GM18951 (cell line): Measurements from ENCODE around the gene TRIM5.
"Not testable (repeated sequence)": the region's sequence is repeated elsewhere in the genome, so short reads cannot be mapped to it uniquely, and the experiment has no call there.

ENCODE experiments used
- POLR2A ChIP-seq: IDR thresholded peaks from 4 replicates; pipeline ENCODE4 v1.6.1; 2011; ENCODE audit warnings: mild to moderate bottlenecking; ENCODE audit not compliant: insufficient read length, insufficient read depth; ENCODE audit errors: extremely low read depth
- in situ Hi-C: fragments of 300-500 bp; cut with MboI; formaldehyde crosslinking; loops from one replicate; pipeline ENCODE4 v1.12.0; 2022; ENCODE audit warnings: low sequenced_read_pairs, mixed read lengths, inconsistent platforms; ENCODE audit not compliant: unreplicated experiment

Gene TRIM5, protein sequence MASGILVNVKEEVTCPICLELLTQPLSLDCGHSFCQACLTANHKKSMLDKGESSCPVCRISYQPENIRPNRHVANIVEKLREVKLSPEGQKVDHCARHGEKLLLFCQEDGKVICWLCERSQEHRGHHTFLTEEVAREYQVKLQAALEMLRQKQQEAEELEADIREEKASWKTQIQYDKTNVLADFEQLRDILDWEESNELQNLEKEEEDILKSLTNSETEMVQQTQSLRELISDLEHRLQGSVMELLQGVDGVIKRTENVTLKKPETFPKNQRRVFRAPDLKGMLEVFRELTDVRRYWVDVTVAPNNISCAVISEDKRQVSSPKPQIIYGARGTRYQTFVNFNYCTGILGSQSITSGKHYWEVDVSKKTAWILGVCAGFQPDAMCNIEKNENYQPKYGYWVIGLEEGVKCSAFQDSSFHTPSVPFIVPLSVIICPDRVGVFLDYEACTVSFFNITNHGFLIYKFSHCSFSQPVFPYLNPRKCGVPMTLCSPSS

DNA sequence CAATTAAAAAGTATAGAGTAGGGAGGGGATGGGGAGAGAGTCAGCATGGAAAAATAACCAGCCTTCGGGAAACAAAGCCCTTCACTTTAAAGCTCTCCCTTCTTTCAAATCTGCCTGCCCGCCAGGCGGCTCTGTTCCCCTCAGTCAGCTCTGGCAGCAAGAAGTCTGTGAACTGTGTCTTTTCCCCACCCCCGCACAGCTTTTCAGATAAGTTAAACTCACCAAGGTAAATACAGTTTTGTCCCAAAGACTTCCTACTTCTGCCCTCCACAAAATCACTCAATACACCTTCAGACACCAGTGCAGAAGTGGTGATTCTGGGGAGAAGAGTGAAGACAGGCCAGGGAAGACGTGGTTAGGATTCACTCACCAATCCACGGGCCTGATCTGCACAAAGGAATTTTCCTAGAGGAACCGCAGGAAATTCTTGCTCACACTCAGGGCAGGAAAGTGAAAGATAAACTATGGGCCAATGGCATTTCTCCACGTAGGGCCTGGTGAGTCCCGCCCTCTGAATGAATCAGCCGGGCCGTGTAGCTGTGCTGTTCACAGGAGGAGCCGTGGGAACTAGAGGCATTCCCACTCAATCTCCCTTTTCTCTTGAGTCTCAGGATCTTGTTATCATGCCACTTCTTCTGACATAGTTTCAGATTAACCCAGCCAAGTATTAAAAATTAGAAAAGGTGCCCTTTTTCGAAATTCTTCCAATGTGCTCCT, at the start of gene TRIM5:
TRIM5 (minus strand) TSS at position 429 of the 717 bp plus-strand sequence. CDS start 4,897 bp downstream, outside the sequence.
- in situ Hi-C loops = no loop called here
- peak; percentile 58 for TF ChIP-seq POLR2A

DNA sequence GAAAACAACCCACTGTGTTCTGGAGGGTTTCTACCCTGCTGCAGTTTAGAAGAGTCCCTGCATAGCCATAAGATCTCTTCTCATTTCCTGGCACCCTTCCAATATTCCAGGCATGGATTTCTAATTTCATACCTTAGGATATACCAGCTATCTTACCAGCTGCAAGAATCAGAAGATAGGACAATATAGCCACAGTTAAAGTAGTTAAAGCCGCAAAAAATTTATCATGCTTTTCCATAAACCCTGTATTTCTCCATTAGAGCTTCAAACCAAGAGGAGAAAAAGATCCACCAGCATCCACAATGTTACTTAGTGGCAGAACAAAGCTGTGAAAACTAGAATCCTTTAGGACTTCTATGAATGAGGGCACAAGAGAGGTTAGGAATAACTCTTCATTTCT, 42.8 kb upstream of the TRIM5 start:
- TF ChIP-seq POLR2A = no peak
- in situ Hi-C loops = no loop called here

DNA sequence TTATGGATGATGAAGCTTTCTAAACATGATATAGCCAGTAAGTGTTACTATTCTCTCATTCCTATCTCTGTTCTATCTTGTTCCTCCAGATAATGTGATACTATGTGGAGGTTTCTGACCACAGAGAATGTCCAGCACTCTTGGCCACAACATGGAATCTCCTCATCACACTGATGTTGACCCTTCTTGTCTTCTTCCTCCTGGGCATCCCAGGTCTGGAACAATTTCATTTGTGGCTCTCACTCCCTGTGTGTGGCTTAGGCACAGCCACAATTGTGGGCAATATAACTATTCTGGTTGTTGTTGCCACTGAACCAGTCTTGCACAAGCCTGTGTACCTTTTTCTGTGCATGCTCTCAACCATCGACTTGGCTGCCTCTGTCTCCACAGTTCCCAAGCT, 41.5 kb upstream of the TRIM5 start:
- TF ChIP-seq POLR2A = no peak
- in situ Hi-C loops = no loop called here

DNA sequence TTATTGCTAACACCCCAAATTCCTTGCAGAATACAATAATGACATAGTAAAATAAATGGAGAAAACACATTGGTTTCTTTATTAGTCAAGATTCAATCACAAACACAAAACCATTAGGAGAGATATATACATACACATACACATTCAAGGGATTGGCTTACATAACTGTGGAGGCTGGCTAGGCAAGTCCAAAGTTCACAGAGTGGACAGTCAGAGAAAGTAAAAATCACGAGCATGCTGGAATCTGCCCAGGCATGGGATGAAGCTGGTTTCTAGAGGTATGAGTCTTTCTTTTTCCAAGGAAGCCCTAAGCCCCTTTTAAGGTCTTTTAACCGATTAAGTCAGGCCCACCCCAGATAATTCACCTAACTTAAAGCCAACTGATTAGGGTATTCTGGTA, 37.7 kb upstream of the TRIM5 start:
- in situ Hi-C loops = no loop called here
- no peak for TF ChIP-seq POLR2A

DNA sequence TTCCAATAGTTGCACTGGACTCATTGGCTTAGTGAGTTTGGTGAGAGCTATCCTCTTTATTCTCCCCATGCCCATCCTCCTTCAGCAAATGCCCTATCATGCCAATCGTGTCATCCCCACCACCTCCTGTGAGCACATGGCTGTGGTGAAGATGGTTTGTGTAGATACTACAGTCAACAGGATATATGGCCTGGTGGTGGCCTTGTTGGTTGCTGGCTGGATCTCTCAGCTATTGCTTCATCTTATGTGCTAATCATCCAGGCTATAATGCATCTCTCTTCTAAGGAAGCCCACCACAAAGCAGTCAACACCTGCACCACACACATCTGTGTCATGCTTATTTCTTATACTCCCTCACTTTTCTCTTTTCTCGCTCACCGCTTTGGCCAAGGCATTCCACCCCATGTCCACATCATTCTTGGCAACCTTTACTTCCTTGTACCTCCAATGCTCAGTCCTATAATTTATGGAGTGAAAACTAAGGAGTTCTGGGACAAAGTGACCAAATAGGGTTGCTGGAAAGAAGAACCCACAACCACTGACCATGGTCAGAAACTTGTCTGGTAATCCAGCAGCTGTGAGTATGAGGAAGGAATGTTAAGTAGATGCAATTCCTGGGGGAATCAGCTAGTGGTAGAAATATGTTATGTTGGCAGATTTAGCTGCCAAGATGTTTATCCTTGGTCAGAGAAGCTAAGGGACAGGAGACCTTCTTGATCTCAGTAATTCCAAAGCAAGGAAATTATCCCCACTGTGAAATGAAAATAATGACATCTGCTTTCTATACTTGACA, 35.0 kb upstream of the TRIM5 start:
- TF ChIP-seq POLR2A = no peak
- in situ Hi-C loops = no loop called here

DNA sequence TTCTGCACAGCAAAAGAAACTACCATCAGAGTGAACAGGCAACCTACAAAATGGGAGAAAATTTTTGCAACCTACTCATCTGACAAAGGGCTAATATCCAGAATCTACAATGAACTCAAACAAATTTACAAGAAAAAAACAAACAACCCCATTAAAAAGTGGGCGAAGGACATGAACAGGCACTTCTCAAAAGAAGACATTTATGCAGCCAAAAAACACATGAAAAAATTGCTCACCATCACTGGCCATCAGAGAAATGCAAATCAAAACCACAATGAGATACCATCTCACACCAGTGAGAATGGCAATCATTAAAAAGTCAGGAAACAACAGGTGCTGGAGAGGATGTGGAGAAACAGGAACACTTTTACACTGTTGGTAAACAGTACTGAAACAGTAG, 31.6 kb upstream of the TRIM5 start:
- in situ Hi-C loops = not testable (repeated sequence)

DNA sequence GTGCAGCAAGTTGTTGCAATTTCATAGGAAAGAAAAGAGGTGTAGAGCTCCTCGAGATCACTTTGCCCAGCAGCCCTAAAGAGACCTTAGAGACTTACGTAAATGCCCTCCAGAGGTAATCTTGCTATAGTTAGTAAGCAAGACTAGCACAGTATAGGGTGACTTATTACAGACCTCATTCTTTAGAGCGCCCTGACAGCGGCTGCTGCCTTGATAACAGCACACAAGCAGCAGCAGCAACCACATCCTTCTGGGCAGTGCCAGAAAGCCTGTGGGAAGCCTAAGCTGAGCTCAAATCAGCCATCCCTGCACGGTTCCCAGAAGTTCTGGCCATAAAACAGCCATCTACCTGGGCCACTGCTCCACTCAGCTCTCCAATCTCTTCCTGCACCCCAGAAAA, 28.8 kb upstream of the TRIM5 start:
- TF ChIP-seq POLR2A = no peak
- in situ Hi-C loops = no loop called here

DNA sequence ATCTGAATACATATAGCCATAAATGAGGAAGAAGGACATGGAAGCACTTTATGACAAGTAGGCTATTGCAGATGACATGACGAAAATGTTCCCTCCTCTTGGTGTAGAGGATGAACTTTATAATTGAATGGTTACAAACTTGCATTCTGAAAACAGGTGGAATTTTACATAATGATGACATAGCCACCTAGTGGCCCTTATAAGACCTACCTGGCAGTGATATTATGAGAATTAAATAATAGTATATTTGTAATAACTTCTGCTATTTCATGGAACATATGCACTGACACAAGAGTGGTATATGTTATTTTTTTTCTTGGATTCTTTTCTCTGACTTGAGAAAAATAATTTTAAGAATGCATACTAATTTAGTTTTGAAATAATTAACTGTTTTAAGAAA, 27.6 kb upstream of the TRIM5 start:
- TF ChIP-seq POLR2A = no peak
- in situ Hi-C loops = no loop called here

DNA sequence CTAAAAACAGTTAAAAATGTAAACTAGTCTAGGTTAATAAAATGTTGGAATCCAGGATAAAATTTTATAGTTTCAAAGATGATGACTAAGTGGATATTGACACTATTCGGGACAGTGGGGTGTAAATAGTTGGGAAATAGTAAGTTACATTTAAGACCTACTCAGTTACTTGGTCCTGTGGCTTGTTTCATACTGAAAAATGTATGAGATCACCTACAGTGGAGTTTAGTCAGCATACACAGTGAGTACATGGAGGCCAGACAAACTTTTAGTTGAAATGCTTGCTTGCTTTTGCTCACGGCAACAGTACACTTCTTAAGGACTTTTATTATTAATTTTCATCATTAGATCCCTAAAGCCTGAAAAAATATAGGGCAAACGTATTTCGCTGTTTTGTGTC, 20.8 kb upstream of the TRIM5 start:
- in situ Hi-C loops = no loop called here
- TF ChIP-seq POLR2A = no peak

DNA sequence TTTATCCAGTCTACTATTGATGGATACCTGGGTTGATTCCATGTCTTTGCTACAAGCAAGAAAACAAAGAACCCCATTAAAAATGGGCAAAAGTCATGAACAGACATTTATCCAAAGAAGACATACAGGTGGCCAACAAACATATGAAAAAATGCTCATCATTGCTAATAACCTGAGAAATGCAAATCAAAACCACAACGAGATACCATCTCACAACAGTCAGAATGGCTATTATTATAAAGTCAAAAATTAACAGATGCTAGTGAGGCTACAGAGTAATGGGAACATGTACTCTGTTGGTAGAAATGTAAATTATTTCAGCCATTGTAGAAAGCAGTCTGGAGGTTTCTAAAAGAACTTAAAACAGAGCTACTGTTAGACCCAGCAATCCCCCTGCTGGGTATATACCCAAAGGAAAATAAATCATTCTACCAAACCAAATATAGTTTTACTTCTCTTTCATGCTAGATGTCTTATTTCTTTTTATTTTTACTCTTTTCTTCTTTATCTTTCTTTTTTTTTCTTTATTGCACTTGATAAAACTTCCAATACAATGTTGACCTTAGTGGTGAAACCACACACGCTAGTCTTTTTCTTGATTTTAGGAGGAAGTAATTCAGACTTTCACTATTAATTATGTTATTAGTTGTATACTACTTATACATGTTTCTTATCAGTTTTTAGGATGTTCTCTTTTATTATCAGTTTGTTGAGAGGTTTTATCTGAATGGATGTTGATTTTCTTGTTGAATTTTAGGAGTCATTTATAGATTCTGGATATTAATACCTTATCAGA, 19.1 kb upstream of the TRIM5 start:
- in situ Hi-C loops = no loop called here

DNA sequence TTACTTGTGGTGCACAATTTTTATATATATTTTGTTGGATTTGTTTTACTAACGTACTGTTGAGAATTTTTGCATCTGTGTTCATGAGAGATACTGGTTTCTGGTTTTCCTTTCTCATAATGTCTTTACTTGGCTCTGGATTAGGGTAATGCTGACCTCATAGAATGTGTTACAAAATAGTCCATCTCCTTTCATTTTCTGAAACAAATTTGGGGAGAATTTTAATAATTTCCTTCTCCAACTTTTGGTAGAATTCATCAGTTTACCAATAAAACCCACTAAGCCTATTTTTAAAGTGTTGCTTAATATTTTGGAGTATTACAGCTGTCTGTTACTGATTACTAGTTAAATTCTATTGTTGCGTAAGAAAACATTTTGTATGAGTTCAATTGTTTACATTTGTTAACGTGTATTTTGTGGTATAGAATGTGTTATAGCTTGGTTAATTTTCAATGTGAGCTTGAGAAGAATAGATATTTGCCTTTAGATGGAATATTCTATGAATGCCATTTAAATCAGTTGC, 16.2 kb upstream of the TRIM5 start:
- TF ChIP-seq POLR2A = no peak
- in situ Hi-C loops = no loop called here

More for the DNA sequence above, 19.1 kb upstream of the TRIM5 start:
- TF ChIP-seq POLR2A = no peak

DNA sequence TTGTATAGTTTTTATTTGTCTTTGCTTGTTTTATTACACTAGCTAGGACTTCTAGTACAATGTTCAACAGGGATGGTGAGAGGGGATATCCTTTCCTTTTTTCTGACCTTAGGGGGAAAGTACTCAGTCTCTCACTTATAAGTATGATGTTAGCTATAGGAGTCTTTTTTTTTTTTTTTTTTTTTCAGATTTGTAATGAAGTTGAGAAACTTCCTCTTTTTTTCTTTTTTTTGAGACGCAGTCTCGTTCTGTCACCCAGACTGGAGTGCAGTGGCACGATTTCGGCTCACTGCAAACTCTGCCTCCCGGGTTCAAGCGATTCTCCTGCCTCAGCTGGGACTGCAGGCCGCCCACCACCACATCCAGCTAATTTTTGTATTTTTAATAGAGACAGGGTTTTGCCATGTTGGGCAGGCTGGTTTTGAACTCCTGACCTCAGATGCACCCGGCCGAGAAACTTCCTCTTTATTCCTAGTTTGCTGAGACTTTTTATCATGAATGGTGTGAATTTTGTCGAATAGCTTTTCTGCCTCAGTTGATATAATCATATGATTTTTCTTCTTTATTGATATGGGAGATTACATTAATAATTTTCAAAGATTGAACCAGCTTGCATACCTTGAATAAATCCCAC, 15.7 kb upstream of the TRIM5 start:
- TF ChIP-seq POLR2A = no peak
- in situ Hi-C loops = no loop called here
